HEK293 (cell line): ENCODE measurements around the gene CELF1.

Source experiments
- CTCF ChIA-PET: fragments of 350-600 bp; formaldehyde crosslinking; extraction: SDS; loops from one replicate; lab custom pipeline; 2021; ENCODE audit warnings: antibody characterized with exemption; lab: Yijun Ruan, JAX
- POLR2A ChIA-PET: fragments of 300-600 bp; formaldehyde crosslinking; extraction: SDS; loops from one replicate; lab custom pipeline; 2020; ENCODE audit warnings: antibody characterized with exemption, inconsistent platforms; lab: Yijun Ruan, JAX
- H3K27ac ChIP-seq: fragments of 200-500 bp; sonication (Bioruptor generic); 2 replicates; pipeline ENCODE4 v1.5.1; 2014; ENCODE audit warnings: low read depth, low read length, control low read depth, inconsistent platforms; ENCODE audit errors: extremely low read depth
- H3K36me3 ChIP-seq, 2 experiments: fragments of 200-500 bp in 1 of 2; sonication (Bioruptor generic) in 1 of 2; 1 replicate in 1 of 2; 2 replicates in 1 of 2; pipeline ENCODE4 v1.5.1; 2014 to 2017; ENCODE audit warnings: inconsistent platforms in 2 of 2, low read length in 2 of 2; ENCODE audit not compliant: control insufficient read depth in 2 of 2, insufficient read depth in 1 of 2
- H3K4me1 ChIP-seq: fragments of 200-500 bp; sonication (Bioruptor generic); 2 replicates; pipeline ENCODE4 v1.5.1; 2014; ENCODE audit warnings: mild to moderate bottlenecking, low read length, inconsistent platforms; ENCODE audit not compliant: control insufficient read depth, insufficient read depth
- H3K4me3 ChIP-seq: 2 replicates; pipeline ENCODE4 v1.5.1; 2011; ENCODE audit warnings: low read depth, mild to moderate bottlenecking, control low read depth, low read length, moderate library complexity
- H3K9me3 ChIP-seq: fragments of 200-500 bp; sonication (Bioruptor generic); 2 replicates; pipeline ENCODE4 v1.5.1; 2014; ENCODE audit warnings: low read depth, low read length, inconsistent platforms; ENCODE audit not compliant: control insufficient read depth, insufficient read depth
- ELK4 ChIP-seq: IDR thresholded peaks from 2 replicates; pipeline ENCODE4 v1.6.1; 2011; ENCODE audit warnings: mild to moderate bottlenecking, low read depth, low read length, borderline replicate concordance
- GLI4 ChIP-seq: fragments of 450-650 bp; formaldehyde crosslinking; IDR thresholded peaks from 2 replicates; pipeline ENCODE4 v1.5.1; 2016; ENCODE audit warnings: missing biosample characterization, missing genetic modification characterization
- GLIS2 ChIP-seq: fragments of 450-650 bp; formaldehyde crosslinking; IDR thresholded peaks from 2 replicates; pipeline ENCODE4 v1.5.1; 2016; ENCODE audit warnings: missing biosample characterization, missing genetic modification characterization
- KLF10 ChIP-seq: fragments of 450-650 bp; IDR thresholded peaks from 2 replicates; pipeline ENCODE4 v1.5.1; 2018; ENCODE audit warnings: missing biosample characterization, mild to moderate bottlenecking, missing genetic modification characterization
- OSR2 ChIP-seq: fragments of 450-650 bp; formaldehyde crosslinking; IDR thresholded peaks from 2 replicates; pipeline ENCODE4 v1.5.1; 2016; ENCODE audit warnings: missing biosample characterization, missing genetic modification characterization
- SCRT2 ChIP-seq: fragments of 450-650 bp; formaldehyde crosslinking; IDR thresholded peaks from 2 replicates; pipeline ENCODE4 v1.5.1; 2016; ENCODE audit warnings: missing biosample characterization, missing genetic modification characterization
- TRIM28 ChIP-seq: IDR thresholded peaks from 2 replicates; pipeline ENCODE4 v1.6.1; 2011; ENCODE audit warnings: low read length, control low read depth, borderline replicate concordance
- ZBTB17 ChIP-seq: fragments of 450-650 bp; formaldehyde crosslinking; IDR thresholded peaks from 2 replicates; pipeline ENCODE4 v1.5.1; 2016; ENCODE audit warnings: missing biosample characterization, missing genetic modification characterization
- ZBTB7A ChIP-seq: fragments of 450-650 bp; formaldehyde crosslinking; IDR thresholded peaks from 2 replicates; pipeline ENCODE4 v1.5.1; 2016; ENCODE audit warnings: low read depth, missing biosample characterization, missing genetic modification characterization
- ZFP41 ChIP-seq: fragments of 450-650 bp; formaldehyde crosslinking; IDR thresholded peaks from 2 replicates; pipeline ENCODE4 v1.5.1; 2016; ENCODE audit warnings: missing biosample characterization, missing genetic modification characterization, borderline replicate concordance
- ZFP69B ChIP-seq: fragments of 450-650 bp; formaldehyde crosslinking; IDR thresholded peaks from 2 replicates; pipeline ENCODE4 v1.5.1; 2016; ENCODE audit warnings: missing biosample characterization, missing genetic modification characterization
- ZNF112 ChIP-seq: fragments of 450-650 bp; formaldehyde crosslinking; IDR thresholded peaks from 2 replicates; pipeline ENCODE4 v1.5.0; 2017; ENCODE audit warnings: missing biosample characterization, missing genetic modification characterization
- ZNF221 ChIP-seq: fragments of 450-650 bp; formaldehyde crosslinking; IDR thresholded peaks from 2 replicates; pipeline ENCODE4 v1.5.1; 2017; ENCODE audit warnings: missing biosample characterization, missing genetic modification characterization, borderline replicate concordance
- ZNF404 ChIP-seq: fragments of 450-650 bp; formaldehyde crosslinking; IDR thresholded peaks from 2 replicates; pipeline ENCODE4 v1.5.1; 2017; ENCODE audit warnings: missing biosample characterization, missing genetic modification characterization
- ZNF544 ChIP-seq: fragments of 450-650 bp; formaldehyde crosslinking; IDR thresholded peaks from 2 replicates; pipeline ENCODE4 v1.5.0; 2017; ENCODE audit warnings: missing biosample characterization, missing genetic modification characterization
- ZNF596 ChIP-seq: fragments of 450-650 bp; IDR thresholded peaks from 2 replicates; pipeline ENCODE4 v1.5.0; 2018; ENCODE audit warnings: missing biosample characterization, mild to moderate bottlenecking, missing genetic modification characterization, moderate library complexity
- ZNF600 ChIP-seq: fragments of 450-650 bp; formaldehyde crosslinking; IDR thresholded peaks from 2 replicates; pipeline ENCODE4 v1.5.1; 2016; ENCODE audit warnings: missing biosample characterization, missing genetic modification characterization
- ZNF629 ChIP-seq: fragments of 450-650 bp; formaldehyde crosslinking; IDR thresholded peaks from 2 replicates; pipeline ENCODE4 v1.5.1; 2017; ENCODE audit warnings: missing biosample characterization, missing genetic modification characterization
- ZNF707 ChIP-seq: fragments of 450-650 bp; formaldehyde crosslinking; IDR thresholded peaks from 2 replicates; pipeline ENCODE4 v1.5.1; 2016; ENCODE audit warnings: missing biosample characterization, missing genetic modification characterization
- ZNF747 ChIP-seq: fragments of 450-650 bp; formaldehyde crosslinking; IDR thresholded peaks from 2 replicates; pipeline ENCODE4 v1.5.1; 2016; ENCODE audit warnings: missing biosample characterization, missing genetic modification characterization
- ZNF776 ChIP-seq: fragments of 450-650 bp; formaldehyde crosslinking; IDR thresholded peaks from 2 replicates; pipeline ENCODE4 v1.5.0; 2017; ENCODE audit warnings: missing biosample characterization, missing genetic modification characterization, borderline replicate concordance
- TF ChIP-seq, protein P1 (sequence below): fragments of 450-650 bp; formaldehyde crosslinking; IDR thresholded peaks from 2 replicates; pipeline ENCODE4 v1.5.1; 2017; ENCODE audit warnings: missing biosample characterization, missing genetic modification characterization
- TF ChIP-seq, protein P2 (sequence below): fragments of 450-650 bp; formaldehyde crosslinking; IDR thresholded peaks from 2 replicates; pipeline ENCODE4 v1.5.1; 2017; ENCODE audit warnings: missing biosample characterization, missing genetic modification characterization
- TF ChIP-seq, protein P3 (sequence below): fragments of 450-650 bp; formaldehyde crosslinking; IDR thresholded peaks from 2 replicates; pipeline ENCODE4 v1.5.1; 2017; ENCODE audit warnings: missing biosample characterization, mild to moderate bottlenecking, missing genetic modification characterization, moderate library complexity
- TF ChIP-seq, protein P4 (sequence below): fragments of 450-650 bp; formaldehyde crosslinking; IDR thresholded peaks from 2 replicates; pipeline ENCODE4 v1.5.1; 2017; ENCODE audit warnings: missing biosample characterization, missing genetic modification characterization
- TF ChIP-seq, protein P5 (sequence below): fragments of 450-650 bp; formaldehyde crosslinking; IDR thresholded peaks from 2 replicates; pipeline ENCODE4 v1.5.1; 2016; ENCODE audit warnings: missing biosample characterization, missing genetic modification characterization, borderline replicate concordance

CELF1 gene

DNA sequence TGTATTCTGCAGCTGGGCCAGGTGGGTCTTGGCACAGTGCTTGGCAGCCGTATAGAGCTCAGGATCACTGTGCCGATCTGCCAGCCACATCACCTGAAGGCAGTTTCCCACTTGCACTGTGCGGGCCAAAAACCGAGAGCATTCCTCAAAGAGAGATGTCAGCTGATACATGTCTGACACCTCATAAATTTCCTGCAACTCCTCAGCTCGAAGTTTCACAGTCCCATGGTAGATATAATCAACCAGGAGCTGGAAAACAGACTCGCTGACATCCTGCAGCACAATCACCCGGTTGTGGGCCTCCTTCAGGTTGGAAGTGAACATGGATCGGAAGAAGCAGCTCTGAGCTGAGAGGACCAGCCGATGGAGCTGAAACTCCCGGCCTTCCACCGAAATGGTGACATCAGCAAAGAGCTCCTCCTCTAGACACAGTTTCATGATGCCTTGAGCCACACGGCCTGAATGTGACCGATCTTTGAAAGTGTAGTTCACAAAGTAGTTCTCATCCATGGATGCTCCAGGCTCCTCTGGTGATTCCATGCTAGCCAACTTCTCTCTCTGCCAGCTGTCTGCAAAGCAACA is 24.6 kb upstream of the CELF1 start:
- ChIA-PET POLR2A (interaction anchor here (0.6 to 3.7 kb wide), 7 partner anchors 7 to 74 kb away, joined by 3 to 31 read pairs (median 3); partner anchors contain the start of gene PTPMT1), CTCF (interaction anchor here (0.7 to 1.8 kb wide), 3 partner anchors 24 to 266 kb away, joined by 3 to 8 read pairs (median 4); partner anchors contain the start of gene CELF1)
- Histone ChIP-seq H3K27ac (no peak overlapping the region), H3K4me3 (peak overlapping the region; percentile 100), H3K4me1 (peaks cover 7% of the 10 kb centered on the region; the same call in 1 of the 2 replicates), H3K9me3 (no peaks in the 10 kb centered on the region)
- TF ChIP-seq, protein P1, sequence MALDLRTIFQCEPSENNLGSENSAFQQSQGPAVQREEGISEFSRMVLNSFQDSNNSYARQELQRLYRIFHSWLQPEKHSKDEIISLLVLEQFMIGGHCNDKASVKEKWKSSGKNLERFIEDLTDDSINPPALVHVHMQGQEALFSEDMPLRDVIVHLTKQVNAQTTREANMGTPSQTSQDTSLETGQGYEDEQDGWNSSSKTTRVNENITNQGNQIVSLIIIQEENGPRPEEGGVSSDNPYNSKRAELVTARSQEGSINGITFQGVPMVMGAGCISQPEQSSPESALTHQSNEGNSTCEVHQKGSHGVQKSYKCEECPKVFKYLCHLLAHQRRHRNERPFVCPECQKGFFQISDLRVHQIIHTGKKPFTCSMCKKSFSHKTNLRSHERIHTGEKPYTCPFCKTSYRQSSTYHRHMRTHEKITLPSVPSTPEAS: no peak
- no peak for TF ChIP-seq ELK4
- no peak for TF ChIP-seq TRIM28
- no peak; the same call in 1 of the 2 replicates for TF ChIP-seq ZNF629
- TF ChIP-seq, protein P2, sequence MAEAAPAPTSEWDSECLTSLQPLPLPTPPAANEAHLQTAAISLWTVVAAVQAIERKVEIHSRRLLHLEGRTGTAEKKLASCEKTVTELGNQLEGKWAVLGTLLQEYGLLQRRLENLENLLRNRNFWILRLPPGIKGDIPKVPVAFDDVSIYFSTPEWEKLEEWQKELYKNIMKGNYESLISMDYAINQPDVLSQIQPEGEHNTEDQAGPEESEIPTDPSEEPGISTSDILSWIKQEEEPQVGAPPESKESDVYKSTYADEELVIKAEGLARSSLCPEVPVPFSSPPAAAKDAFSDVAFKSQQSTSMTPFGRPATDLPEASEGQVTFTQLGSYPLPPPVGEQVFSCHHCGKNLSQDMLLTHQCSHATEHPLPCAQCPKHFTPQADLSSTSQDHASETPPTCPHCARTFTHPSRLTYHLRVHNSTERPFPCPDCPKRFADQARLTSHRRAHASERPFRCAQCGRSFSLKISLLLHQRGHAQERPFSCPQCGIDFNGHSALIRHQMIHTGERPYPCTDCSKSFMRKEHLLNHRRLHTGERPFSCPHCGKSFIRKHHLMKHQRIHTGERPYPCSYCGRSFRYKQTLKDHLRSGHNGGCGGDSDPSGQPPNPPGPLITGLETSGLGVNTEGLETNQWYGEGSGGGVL (tag by site-specific recombination): no peak
- TF ChIP-seq KLF10 (tag by site-specific recombination): no peak
- no peak for TF ChIP-seq ZNF404
- TF ChIP-seq ZNF112 (tag by site-specific recombination): no peak
- peak; percentile 90 for TF ChIP-seq ZBTB17 (tag by site-specific recombination)
- peak; percentile 70 for TF ChIP-seq ZNF600
- peak; percentile 45; the same call in 1 of the 2 replicates for TF ChIP-seq OSR2
- no peak for TF ChIP-seq GLIS2
- no peak for TF ChIP-seq ZBTB7A (tag by site-specific recombination)
- TF ChIP-seq, protein P3, sequence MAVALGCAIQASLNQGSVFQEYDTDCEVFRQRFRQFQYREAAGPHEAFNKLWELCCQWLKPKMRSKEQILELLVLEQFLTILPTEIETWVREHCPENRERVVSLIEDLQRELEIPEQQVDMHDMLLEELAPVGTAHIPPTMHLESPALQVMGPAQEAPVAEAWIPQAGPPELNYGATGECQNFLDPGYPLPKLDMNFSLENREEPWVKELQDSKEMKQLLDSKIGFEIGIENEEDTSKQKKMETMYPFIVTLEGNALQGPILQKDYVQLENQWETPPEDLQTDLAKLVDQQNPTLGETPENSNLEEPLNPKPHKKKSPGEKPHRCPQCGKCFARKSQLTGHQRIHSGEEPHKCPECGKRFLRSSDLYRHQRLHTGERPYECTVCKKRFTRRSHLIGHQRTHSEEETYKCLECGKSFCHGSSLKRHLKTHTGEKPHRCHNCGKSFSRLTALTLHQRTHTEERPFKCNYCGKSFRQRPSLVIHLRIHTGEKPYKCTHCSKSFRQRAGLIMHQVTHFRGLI (tag by site-specific recombination): no peak
- TF ChIP-seq ZNF596 (tag by site-specific recombination): no peak
- TF ChIP-seq SCRT2 (tag by site-specific recombination): 0 out of 2 replicates have a peak, but pooled peaks have one; percentile 41
- TF ChIP-seq, all 188 proteins: peak for 4
- H3K36me3 ChIP-seq: peaks cover 8 to 73% of the 10 kb centered on the region in 2 experiments; a peak in 2 of 3 replicates

- ChIA-PET POLR2A (interaction anchor here (0.6 to 1.4 kb wide), 3 partner anchors 41 to 1729 kb away, joined by 3 to 4 read pairs (median 4); no protein-coding TSS in a partner anchor), CTCF (interaction anchor here (0.6 to 1.4 kb wide), 3 partner anchors 9 to 442 kb away, joined by 3 to 4 read pairs (median 3); no protein-coding TSS in a partner anchor)
- peak overlapping the region; percentile 53 for H3K27ac ChIP-seq
- TF ChIP-seq ZNF707 (tag by site-specific recombination): no peak
- TF ChIP-seq GLI4 (tag by site-specific recombination): no peak
- TF ChIP-seq, protein P4, sequence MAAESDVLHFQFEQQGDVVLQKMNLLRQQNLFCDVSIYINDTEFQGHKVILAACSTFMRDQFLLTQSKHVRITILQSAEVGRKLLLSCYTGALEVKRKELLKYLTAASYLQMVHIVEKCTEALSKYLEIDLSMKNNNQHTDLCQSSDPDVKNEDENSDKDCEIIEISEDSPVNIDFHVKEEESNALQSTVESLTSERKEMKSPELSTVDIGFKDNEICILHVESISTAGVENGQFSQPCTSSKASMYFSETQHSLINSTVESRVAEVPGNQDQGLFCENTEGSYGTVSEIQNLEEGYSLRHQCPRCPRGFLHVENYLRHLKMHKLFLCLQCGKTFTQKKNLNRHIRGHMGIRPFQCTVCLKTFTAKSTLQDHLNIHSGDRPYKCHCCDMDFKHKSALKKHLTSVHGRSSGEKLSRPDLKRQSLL (tag by site-specific recombination): no peak
- no peak for TF ChIP-seq ZFP41 (tag by site-specific recombination)
- no peak for TF ChIP-seq ZNF544
- no peak for TF ChIP-seq ZNF747 (tag by site-specific recombination)
- no peak for TF ChIP-seq ZNF776 (tag by site-specific recombination)
- TF ChIP-seq ZNF221 (tag by site-specific recombination): no peak
- TF ChIP-seq ZFP69B: no peak
- TF ChIP-seq, protein P5, sequence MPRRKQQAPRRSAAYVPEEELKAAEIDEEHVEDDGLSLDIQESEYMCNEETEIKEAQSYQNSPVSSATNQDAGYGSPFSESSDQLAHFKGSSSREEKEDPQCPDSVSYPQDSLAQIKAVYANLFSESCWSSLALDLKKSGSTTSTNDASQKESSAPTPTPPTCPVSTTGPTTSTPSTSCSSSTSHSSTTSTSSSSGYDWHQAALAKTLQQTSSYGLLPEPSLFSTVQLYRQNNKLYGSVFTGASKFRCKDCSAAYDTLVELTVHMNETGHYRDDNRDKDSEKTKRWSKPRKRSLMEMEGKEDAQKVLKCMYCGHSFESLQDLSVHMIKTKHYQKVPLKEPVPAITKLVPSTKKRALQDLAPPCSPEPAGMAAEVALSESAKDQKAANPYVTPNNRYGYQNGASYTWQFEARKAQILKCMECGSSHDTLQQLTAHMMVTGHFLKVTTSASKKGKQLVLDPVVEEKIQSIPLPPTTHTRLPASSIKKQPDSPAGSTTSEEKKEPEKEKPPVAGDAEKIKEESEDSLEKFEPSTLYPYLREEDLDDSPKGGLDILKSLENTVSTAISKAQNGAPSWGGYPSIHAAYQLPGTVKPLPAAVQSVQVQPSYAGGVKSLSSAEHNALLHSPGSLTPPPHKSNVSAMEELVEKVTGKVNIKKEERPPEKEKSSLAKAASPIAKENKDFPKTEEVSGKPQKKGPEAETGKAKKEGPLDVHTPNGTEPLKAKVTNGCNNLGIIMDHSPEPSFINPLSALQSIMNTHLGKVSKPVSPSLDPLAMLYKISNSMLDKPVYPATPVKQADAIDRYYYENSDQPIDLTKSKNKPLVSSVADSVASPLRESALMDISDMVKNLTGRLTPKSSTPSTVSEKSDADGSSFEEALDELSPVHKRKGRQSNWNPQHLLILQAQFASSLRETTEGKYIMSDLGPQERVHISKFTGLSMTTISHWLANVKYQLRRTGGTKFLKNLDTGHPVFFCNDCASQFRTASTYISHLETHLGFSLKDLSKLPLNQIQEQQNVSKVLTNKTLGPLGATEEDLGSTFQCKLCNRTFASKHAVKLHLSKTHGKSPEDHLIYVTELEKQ (tag by site-specific recombination): no peak
Measured at GRCh38 chr11:47573321-47573720, 20.4 kb upstream of the CELF1 start.

More at GRCh38 chr11:47573321-47573720, 20.4 kb upstream of the CELF1 start:
- Histone ChIP-seq H3K9me3 (no peaks in the 10 kb centered on the region), H3K36me3 (peaks cover 8 to 86% of the 10 kb centered on the region in 2 experiments), H3K4me1 (peaks cover 14% of the 10 kb centered on the region), H3K4me3 (no peak overlapping the region)
